Calu3 (cell line): ENCODE measurements around the gene LHPP. TPM values are rescaled to one million over a fixed set of nuclear protein-coding genes. Genes with fewer than 3 reads are reported as not detected.

Experiments used
- BruUV-seq: library from RNA; stranded (reverse); fragments of 400-500 nt; replicated peaks from 2 replicates; lab custom pipeline; 2021; lab: Mats Ljungman, UMichigan
- CTCF ChIA-PET: fragments of 300-600 bp; sonication (Branson Sonifier 250); formaldehyde crosslinking; loops from one replicate; lab custom pipeline; 2022; ENCODE audit warnings: antibody characterized with exemption; lab: Charles Lee
- DNase-seq: peaks from one replicate; pipeline ENCODE4 v3.0.0; 2022
- H3K27ac Mint-ChIP-seq: one replicate; pipeline ENCODE4 v1.8.0; 2022; ENCODE audit warnings: mixed read lengths; ENCODE audit not compliant: unreplicated experiment
- H3K27me3 Mint-ChIP-seq: one replicate; pipeline ENCODE4 v1.8.0; 2022; ENCODE audit warnings: mixed read lengths; ENCODE audit not compliant: unreplicated experiment
- H3K36me3 Mint-ChIP-seq: one replicate; pipeline ENCODE4 v1.8.0; 2022; ENCODE audit warnings: mild to moderate bottlenecking, moderate library complexity, mixed read lengths; ENCODE audit not compliant: insufficient read depth, unreplicated experiment
- H3K4me1 Mint-ChIP-seq: one replicate; pipeline ENCODE4 v1.8.0; 2022; ENCODE audit warnings: mild to moderate bottlenecking, low read depth, mixed read lengths; ENCODE audit not compliant: unreplicated experiment
- H3K4me3 Mint-ChIP-seq: one replicate; pipeline ENCODE4 v1.8.0; 2022; ENCODE audit warnings: mild to moderate bottlenecking, low read depth, moderate library complexity, mixed read lengths; ENCODE audit not compliant: unreplicated experiment
- H3K9me3 Mint-ChIP-seq: one replicate; pipeline ENCODE4 v1.8.0; 2022; ENCODE audit warnings: low read depth, mixed read lengths; ENCODE audit not compliant: unreplicated experiment
- CTCF ChIP-seq: fragments of 200-600 bp; IDR thresholded peaks from one replicate; pipeline ENCODE4 v1.8.0; 2022; ENCODE audit warnings: antibody characterized with exemption; ENCODE audit not compliant: unreplicated experiment
- intact Hi-C: fragments of 100-400 bp; cut with micrococcal nuclease; formaldehyde crosslinking; loops from one replicate; pipeline ENCODE4 v1.10.0; 2022; ENCODE audit not compliant: unreplicated experiment
- total RNA-seq: library from RNA; stranded (reverse); gene quantifications from 2 replicates; pipeline ENCODE4 v1.2.3, GENCODE V29; 2022

Gene LHPP
- total RNA-seq, 1 experiment from 2014 or later, result 12.0 TPM

DNA sequence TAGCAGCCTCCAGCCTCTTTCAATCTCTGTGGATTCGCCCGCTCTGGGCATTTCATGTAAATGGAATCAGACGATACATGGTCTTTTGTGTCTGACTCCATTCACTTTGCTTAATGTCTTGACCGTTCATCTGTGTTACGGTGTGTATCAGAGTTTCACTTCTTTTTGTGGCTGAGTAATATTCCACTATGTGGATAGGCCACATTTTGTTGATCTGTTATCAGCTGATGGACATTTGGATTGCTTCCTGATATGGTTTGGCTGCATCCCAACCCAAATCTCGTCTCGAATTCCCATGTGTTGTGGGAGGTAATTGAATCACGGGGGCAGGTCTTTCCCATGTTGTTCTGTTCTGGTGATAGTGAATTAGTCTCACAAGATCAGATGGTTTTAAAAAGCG, 109.0 kb downstream of the LHPP start:
- Mint-ChIP-seq H3K4me1 (no peaks in the 10 kb centered on the region), H3K36me3 (no peaks in the 10 kb centered on the region), H3K4me3 (no peak overlapping the region), H3K27me3 (peaks cover 25% of the 10 kb centered on the region), H3K9me3 (no peaks in the 10 kb centered on the region), H3K27ac (no peak overlapping the region)
- BruUV-seq, result no TSS peak
- TF ChIP-seq CTCF, result no peak
- no peak for DNase-seq
- CTCF ChIA-PET, result no interaction called here
- intact Hi-C loops, result no loop called here

GRCh38 chr10:124572751-124573150, 111.1 kb downstream of the LHPP start:
- DNase-seq, result no peak
- TF ChIP-seq CTCF, result no peak
- BruUV-seq, result no TSS peak
- Mint-ChIP-seq H3K4me3 (no peak overlapping the region), H3K36me3 (no peaks in the 10 kb centered on the region), H3K27ac (no peak overlapping the region), H3K27me3 (peaks cover 36% of the 10 kb centered on the region), H3K4me1 (no peaks in the 10 kb centered on the region), H3K9me3 (no peaks in the 10 kb centered on the region)
- CTCF ChIA-PET, result no interaction called here
- intact Hi-C loops, result no loop called here

- no peak for DNase-seq
- Mint-ChIP-seq H3K4me3 (no peak overlapping the region), H3K4me1 (no peaks in the 10 kb centered on the region), H3K27ac (no peak overlapping the region), H3K36me3 (no peaks in the 10 kb centered on the region), H3K9me3 (no peaks in the 10 kb centered on the region), H3K27me3 (peaks cover 44% of the 10 kb centered on the region)
- no TSS peak for BruUV-seq
- CTCF ChIA-PET, result no interaction called here
- intact Hi-C loops, result no loop called here
- no peak for TF ChIP-seq CTCF
These were observed 112.3 kb downstream of the LHPP start for GRCh38 chr10:124573726-124574455.

DNA sequence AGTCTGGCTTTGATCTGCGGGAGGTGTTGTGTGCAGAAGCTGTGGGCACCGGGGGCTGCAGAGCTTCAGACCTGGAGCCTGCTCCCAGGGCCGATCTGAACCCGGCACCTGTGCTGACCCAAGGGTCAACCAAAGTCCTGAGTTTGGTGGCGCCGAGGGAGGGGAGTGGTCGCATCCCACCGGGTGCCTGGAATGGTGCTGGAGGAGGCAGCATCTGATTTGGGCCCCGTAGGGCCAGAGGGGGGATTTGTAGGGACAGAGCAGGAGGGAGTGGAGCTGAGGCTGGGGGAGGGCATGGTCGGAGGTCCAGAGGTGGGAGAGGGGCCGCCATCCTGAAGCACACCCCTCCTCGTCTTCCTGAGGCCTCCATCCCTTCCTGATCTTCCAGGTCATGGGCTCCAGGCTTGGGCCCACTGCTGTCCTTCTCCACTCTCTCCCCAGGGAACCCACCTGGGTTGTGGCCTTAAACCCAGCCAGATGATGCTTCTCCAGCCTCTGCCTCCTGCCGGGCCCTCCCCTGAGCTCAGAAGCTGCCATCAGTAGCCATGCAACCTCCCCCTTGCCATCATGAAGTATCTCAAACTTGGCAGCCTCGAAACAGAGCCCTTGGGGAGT, 112.9 kb downstream of the LHPP start:
- Mint-ChIP-seq H3K36me3 (no peaks in the 10 kb centered on the region), H3K27me3 (peaks cover 44% of the 10 kb centered on the region), H3K9me3 (no peaks in the 10 kb centered on the region), H3K4me3 (no peak overlapping the region), H3K27ac (no peak overlapping the region), H3K4me1 (no peaks in the 10 kb centered on the region)
- no peak for TF ChIP-seq CTCF
- DNase-seq, result no peak
- intact Hi-C loops, result no loop called here
- BruUV-seq, result no TSS peak
- CTCF ChIA-PET, result no interaction called here
